HepG2 (cell line): ENCODE data around the gene OSBPL10.

Source experiments
- ELF1 ChIP-seq: sonication (generic); formaldehyde crosslinking; IDR thresholded peaks from 2 replicates; pipeline ENCODE4 v1.4.0; 2020; ENCODE audit warnings: missing genetic modification reagents
- FOSL2 ChIP-seq: sonication (generic); formaldehyde crosslinking; IDR thresholded peaks from 2 replicates; pipeline ENCODE4 v1.4.0; 2020; ENCODE audit warnings: missing genetic modification reagents
- JUN ChIP-seq: sonication (generic); formaldehyde crosslinking; IDR thresholded peaks from 2 replicates; pipeline ENCODE4 v1.4.0; 2020; ENCODE audit warnings: mild to moderate bottlenecking, missing genetic modification reagents
- RAD21 ChIP-seq: fragments of 450-650 bp; formaldehyde crosslinking; IDR thresholded peaks from 2 replicates; pipeline ENCODE4 v1.5.0; 2020; ENCODE audit warnings: mild to moderate bottlenecking
- RORA ChIP-seq: sonication (generic); formaldehyde crosslinking; IDR thresholded peaks from 2 replicates; pipeline ENCODE4 v1.5.0; 2020; ENCODE audit warnings: mild to moderate bottlenecking, missing genetic modification reagents, moderate library complexity
- RXRA ChIP-seq: sonication (generic); formaldehyde crosslinking; IDR thresholded peaks from 2 replicates; pipeline ENCODE4 v1.5.1; 2020; ENCODE audit warnings: missing genetic modification reagents
- SALL1 ChIP-seq: sonication (generic); formaldehyde crosslinking; IDR thresholded peaks from 2 replicates; pipeline ENCODE4 v1.8.0; 2022; ENCODE audit warnings: mild to moderate bottlenecking, missing genetic modification reagents
- SUZ12 ChIP-seq: fragments of 150-350 bp; IDR thresholded peaks from 2 replicates; pipeline ENCODE4 v1.6.1; 2014; ENCODE audit warnings: low read depth, low read length
- TBP ChIP-seq: sonication (generic); formaldehyde crosslinking; IDR thresholded peaks from 2 replicates; pipeline ENCODE4 v1.5.0; 2020; ENCODE audit warnings: missing genetic modification reagents
- TF ChIP-seq, protein P1 (sequence below): sonication (generic); formaldehyde crosslinking; IDR thresholded peaks from 2 replicates; pipeline ENCODE4 v1.5.0; 2020; ENCODE audit warnings: mild to moderate bottlenecking, missing genetic modification reagents
- TF ChIP-seq, protein P2 (sequence below): sonication (generic); formaldehyde crosslinking; IDR thresholded peaks from 2 replicates; pipeline ENCODE4 v1.5.0; 2020; ENCODE audit warnings: mild to moderate bottlenecking, missing genetic modification reagents, moderate library complexity
- TF ChIP-seq, protein P3 (sequence below): sonication (generic); formaldehyde crosslinking; IDR thresholded peaks from 2 replicates; pipeline ENCODE4 v1.4.0; 2020; ENCODE audit warnings: missing genetic modification reagents, borderline replicate concordance
- TF ChIP-seq, protein P4 (sequence below): fragments of 450-650 bp; IDR thresholded peaks from 2 replicates; pipeline ENCODE4 v1.6.1; 2017
- TF ChIP-seq, protein P5 (sequence below): IDR thresholded peaks from 2 replicates; pipeline ENCODE4 v1.6.1; 2016; ENCODE audit warnings: control low read depth

DNA sequence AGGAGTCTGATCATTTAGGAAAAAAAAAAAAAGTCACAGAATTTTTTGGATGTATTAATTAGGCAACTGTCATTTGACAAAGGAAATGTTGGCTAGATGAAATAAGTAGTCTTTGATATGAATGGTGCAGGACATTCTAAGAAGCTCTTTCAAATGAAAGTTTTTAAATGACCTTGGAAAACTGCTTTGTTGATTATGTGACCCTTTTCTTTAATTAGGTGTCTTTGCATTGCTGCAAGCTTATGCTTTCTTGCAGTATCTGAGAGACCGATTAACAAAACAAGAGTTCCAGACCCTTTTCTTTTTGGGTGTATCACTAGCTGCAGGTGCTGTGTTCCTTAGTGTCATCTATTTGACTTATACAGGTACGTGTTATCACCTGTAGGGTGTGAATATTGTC is 364.4 kb downstream of the OSBPL10 start:
- TF ChIP-seq, protein P1, sequence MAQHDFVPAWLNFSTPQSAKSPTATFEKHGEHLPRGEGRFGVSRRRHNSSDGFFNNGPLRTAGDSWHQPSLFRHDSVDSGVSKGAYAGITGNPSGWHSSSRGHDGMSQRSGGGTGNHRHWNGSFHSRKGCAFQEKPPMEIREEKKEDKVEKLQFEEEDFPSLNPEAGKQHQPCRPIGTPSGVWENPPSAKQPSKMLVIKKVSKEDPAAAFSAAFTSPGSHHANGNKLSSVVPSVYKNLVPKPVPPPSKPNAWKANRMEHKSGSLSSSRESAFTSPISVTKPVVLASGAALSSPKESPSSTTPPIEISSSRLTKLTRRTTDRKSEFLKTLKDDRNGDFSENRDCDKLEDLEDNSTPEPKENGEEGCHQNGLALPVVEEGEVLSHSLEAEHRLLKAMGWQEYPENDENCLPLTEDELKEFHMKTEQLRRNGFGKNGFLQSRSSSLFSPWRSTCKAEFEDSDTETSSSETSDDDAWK (CRISPR knock-in tag), result no peak
- TF ChIP-seq, protein P2, sequence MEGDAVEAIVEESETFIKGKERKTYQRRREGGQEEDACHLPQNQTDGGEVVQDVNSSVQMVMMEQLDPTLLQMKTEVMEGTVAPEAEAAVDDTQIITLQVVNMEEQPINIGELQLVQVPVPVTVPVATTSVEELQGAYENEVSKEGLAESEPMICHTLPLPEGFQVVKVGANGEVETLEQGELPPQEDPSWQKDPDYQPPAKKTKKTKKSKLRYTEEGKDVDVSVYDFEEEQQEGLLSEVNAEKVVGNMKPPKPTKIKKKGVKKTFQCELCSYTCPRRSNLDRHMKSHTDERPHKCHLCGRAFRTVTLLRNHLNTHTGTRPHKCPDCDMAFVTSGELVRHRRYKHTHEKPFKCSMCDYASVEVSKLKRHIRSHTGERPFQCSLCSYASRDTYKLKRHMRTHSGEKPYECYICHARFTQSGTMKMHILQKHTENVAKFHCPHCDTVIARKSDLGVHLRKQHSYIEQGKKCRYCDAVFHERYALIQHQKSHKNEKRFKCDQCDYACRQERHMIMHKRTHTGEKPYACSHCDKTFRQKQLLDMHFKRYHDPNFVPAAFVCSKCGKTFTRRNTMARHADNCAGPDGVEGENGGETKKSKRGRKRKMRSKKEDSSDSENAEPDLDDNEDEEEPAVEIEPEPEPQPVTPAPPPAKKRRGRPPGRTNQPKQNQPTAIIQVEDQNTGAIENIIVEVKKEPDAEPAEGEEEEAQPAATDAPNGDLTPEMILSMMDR (CRISPR knock-in tag), result no peak
- TF ChIP-seq, protein P3, sequence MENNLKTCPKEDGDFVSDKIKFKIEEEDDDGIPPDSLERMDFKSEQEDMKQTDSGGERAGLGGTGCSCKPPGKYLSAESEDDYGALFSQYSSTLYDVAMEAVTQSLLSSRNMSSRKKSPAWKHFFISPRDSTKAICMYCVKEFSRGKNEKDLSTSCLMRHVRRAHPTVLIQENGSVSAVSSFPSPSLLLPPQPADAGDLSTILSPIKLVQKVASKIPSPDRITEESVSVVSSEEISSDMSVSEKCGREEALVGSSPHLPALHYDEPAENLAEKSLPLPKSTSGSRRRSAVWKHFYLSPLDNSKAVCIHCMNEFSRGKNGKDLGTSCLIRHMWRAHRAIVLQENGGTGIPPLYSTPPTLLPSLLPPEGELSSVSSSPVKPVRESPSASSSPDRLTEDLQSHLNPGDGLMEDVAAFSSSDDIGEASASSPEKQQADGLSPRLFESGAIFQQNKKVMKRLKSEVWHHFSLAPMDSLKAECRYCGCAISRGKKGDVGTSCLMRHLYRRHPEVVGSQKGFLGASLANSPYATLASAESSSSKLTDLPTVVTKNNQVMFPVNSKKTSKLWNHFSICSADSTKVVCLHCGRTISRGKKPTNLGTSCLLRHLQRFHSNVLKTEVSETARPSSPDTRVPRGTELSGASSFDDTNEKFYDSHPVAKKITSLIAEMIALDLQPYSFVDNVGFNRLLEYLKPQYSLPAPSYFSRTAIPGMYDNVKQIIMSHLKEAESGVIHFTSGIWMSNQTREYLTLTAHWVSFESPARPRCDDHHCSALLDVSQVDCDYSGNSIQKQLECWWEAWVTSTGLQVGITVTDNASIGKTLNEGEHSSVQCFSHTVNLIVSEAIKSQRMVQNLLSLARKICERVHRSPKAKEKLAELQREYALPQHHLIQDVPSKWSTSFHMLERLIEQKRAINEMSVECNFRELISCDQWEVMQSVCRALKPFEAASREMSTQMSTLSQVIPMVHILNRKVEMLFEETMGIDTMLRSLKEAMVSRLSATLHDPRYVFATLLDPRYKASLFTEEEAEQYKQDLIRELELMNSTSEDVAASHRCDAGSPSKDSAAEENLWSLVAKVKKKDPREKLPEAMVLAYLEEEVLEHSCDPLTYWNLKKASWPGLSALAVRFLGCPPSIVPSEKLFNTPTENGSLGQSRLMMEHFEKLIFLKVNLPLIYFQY (CRISPR knock-in tag), result no peak
- TF ChIP-seq RAD21 (no peak), ELF1 (CRISPR knock-in tag) (no peak), RORA (no peak), SUZ12 (no peak), RXRA (CRISPR knock-in tag) (no peak), TBP (CRISPR knock-in tag) (no peak), JUN (CRISPR knock-in tag) (no peak), FOSL2 (CRISPR knock-in tag) (no peak), SALL1 (no peak)
- TF ChIP-seq, protein P4, sequence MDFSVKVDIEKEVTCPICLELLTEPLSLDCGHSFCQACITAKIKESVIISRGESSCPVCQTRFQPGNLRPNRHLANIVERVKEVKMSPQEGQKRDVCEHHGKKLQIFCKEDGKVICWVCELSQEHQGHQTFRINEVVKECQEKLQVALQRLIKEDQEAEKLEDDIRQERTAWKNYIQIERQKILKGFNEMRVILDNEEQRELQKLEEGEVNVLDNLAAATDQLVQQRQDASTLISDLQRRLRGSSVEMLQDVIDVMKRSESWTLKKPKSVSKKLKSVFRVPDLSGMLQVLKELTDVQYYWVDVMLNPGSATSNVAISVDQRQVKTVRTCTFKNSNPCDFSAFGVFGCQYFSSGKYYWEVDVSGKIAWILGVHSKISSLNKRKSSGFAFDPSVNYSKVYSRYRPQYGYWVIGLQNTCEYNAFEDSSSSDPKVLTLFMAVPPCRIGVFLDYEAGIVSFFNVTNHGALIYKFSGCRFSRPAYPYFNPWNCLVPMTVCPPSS, result no peak
- TF ChIP-seq, protein P5, sequence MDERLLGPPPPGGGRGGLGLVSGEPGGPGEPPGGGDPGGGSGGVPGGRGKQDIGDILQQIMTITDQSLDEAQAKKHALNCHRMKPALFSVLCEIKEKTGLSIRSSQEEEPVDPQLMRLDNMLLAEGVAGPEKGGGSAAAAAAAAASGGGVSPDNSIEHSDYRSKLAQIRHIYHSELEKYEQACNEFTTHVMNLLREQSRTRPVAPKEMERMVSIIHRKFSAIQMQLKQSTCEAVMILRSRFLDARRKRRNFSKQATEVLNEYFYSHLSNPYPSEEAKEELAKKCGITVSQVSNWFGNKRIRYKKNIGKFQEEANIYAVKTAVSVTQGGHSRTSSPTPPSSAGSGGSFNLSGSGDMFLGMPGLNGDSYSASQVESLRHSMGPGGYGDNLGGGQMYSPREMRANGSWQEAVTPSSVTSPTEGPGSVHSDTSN (CRISPR knock-in tag), result no peak
